ENCODE results near the gene CNOT6.
"Not testable (repeated sequence)": the region's sequence is repeated elsewhere in the genome, so short reads cannot be mapped to it uniquely, and the experiment has no call there.

The CNOT6 gene

DNA sequence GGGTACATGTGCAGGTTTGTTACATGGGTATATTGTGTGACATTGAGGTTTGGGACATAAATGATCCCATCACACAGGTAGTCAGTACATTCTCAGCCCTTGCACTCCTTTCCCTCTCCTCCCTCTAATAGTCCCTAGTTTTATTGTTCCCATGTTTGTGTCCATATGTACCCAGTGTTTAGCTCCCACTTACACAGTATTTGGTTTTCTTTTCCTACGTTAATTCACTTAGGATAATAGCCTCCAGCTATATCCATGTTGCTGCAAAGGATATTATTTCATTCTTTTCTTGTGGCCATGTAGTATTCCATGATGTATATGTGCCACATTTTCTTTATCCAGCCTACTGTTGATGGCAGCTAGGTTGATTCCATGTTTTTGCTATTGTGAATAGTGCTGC lies 27.4 kb downstream of the CNOT6 start:
- no peak for DNase-seq

DNA sequence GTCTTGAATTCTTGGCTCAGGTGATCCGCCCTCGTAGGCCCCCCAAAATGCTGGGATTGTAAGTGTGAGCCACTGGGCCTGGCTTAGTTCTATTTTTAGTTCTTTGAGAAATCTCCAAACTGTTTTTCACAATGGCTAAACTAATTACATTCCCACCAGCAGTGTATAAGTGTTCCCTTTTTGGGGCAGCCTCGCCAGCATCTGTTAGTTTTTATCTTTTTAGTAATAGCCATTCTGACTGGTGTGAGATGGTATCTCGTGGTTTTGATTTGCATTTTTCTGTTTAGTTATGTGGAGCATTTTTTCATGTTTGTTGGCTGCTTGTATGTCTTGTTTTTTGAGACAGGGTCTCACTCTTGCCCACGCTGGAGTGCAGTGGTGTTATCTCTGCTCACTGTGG lies 28.2 kb downstream of the CNOT6 start:
- no peak for DNase-seq

GRCh38 chr5:180523629-180524466 lies 29.7 kb downstream of the CNOT6 start:
- DNase-seq = no peak

- DNase-seq = no peak
Measured at GRCh38 chr5:180525399-180525798, 31.2 kb downstream of the CNOT6 start.

- DNase-seq = no peak
Measured at GRCh38 chr5:180526269-180526668, 32.1 kb downstream of the CNOT6 start.

DNA sequence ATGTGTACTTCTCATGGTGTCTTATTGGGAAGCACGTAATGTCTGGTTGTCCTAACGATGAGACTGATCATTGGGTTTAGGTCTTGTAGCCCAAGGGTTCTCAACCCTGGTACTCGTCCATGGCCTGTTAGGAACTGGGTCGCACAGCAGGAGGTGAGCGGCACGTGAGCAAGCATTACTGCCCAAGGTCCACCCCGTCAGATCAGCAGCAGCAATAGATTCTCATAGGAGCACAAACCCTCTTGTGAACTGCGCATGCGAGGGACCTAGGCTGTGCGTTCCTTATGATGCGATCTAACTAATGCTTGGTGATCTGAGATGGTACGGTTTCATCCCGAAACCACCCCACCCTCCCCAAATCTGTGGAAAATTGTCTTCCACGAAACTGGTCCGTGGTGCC lies 33.5 kb downstream of the CNOT6 start:
- no peak for DNase-seq

DNA sequence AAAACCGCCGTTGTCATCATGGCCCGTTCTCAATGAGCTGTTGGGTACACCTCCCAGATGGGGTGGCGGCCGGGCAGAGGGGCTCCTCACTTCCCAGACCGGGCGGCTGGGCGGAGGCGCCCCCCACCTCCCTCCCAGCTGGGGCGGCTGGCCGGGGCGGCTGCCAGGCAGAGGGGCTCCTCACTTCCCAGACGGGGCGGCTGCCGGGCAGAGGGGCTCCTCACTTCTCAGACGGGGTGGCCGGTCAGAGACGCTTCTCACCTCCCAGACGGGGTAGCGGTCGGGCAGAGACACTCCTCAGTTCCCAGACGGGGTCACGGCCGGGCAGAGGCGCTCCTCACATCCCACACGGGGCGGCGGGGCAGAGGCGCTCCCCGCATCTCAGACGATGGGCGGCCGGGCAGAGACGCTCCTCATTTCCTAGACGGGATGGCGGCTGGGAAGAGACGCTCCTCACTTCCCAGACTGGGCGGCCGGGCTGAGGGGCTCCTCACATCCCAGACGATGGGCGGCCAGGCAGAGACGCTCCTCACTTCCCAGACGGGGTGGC lies 36.9 kb downstream of the CNOT6 start:
- not testable (repeated sequence) for DNase-seq

DNA sequence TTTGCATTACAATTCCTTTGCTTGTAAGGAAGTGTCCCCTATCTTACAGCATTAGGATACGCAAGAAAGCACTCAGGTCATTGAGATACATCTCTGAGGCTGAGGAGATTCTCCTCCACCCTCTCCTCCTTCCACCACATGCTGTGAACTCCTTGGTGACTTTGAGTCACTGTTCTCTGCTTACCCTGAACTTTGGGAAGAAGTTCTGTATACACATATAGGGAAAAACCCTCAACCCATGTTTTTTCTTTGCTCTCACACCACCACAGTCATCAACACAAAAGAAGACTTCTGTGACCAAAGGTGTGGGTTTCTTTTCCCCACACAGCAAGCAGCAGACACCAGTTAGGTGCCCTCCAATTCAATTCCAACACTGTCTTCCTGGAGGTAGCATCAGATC lies 38.1 kb downstream of the CNOT6 start:
- no peak for DNase-seq

- DNase-seq = no peak
Measured at GRCh38 chr5:180533845-180534244, 39.7 kb downstream of the CNOT6 start.

DNA sequence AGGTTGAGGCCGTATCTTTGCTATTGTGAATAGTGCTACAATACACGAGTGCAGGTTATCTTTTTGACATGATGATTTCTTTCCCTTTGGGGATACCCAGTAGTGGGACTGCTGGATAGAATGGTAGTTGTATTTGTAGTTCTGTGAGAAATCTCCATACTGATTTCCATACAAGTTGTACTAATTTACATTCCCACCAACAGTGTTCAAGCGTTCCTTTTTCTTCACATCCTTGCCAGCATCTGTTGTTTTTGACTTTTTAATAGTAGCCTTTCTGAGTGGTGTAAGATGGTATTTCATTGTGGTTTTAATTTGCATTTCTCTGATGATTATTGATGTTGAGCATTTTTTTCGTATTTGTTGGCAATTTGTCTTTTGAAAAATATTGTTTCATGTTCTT lies 41.4 kb downstream of the CNOT6 start:
- no peak for DNase-seq

- DNase-seq = no peak
Measured at GRCh38 chr5:180540050-180540694, 46.0 kb downstream of the CNOT6 start.

GRCh38 chr5:180541710-180542109 lies 47.5 kb downstream of the CNOT6 start:
- DNase-seq = no peak

DNA sequence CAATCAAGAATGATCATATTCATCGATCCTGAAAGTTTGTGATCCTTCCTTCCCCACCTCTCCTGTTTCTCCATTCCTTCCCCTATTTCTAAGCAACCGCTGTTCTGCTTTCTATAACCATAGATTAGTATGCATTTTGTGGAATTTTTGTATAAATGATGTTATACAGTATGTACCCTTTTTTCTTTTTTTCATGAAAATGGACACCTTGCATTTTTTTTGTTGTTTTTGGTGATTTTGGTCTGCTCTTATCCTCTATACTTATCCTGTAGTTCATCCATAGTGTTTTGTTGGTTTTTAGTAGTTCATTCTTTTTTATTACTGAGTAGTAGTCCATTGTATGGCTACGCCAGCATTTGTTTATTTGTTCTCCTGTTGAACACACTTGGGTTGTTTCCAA lies 51.1 kb downstream of the CNOT6 start:
- DNase-seq = no peak

GRCh38 chr5:180548563-180548962 lies 54.4 kb downstream of the CNOT6 start:
- DNase-seq = no peak

- no peak for DNase-seq
Measured at GRCh38 chr5:180553530-180553929, 59.4 kb downstream of the CNOT6 start.

GRCh38 chr5:180555168-180555921 lies 61.2 kb downstream of the CNOT6 start:
- DNase-seq = no peak

- no peak for DNase-seq
Measured at GRCh38 chr5:180557217-180557809, 63.1 kb downstream of the CNOT6 start.

GRCh38 chr5:180558232-180558631 lies 64.1 kb downstream of the CNOT6 start:
- no peak for DNase-seq

DNA sequence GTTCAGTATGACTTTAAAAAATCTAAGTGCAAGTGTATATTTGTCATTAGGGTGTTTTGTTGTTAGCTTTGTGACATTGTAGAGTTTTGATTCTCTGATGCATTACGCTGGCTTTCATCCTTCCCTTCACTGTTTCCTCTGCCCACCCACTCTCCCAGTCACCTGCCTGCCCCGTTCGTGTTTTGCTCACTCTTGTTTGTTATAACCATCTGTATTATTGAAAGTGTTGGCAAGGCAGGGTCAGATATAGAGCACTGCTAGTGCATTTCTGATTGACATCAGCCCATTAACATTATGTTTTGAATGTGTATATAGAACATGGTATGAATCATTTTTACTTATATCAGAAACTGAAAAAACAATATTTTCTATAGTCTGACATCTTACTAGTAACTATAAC lies 69.8 kb downstream of the CNOT6 start:
- DNase-seq = no peak

DNA sequence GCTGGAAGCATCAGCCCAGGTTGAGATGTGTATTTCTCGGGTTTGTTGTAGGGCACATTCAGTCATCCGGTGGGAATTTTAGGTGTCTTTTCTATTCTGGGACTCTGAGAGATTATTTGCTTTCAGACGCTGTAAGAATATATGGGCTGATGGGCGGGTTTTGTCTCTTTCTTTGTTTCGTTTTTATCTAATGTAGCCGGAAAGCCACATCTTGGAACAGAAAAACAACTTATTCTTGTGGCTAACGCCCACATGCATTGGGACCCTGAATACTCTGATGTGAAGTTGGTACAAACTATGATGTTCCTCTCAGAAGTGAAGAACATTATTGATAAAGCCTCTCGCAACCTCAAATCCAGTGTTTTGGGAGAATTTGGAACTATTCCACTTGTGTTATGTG lies 74.7 kb downstream of the CNOT6 start:
- no peak for DNase-seq

DNA sequence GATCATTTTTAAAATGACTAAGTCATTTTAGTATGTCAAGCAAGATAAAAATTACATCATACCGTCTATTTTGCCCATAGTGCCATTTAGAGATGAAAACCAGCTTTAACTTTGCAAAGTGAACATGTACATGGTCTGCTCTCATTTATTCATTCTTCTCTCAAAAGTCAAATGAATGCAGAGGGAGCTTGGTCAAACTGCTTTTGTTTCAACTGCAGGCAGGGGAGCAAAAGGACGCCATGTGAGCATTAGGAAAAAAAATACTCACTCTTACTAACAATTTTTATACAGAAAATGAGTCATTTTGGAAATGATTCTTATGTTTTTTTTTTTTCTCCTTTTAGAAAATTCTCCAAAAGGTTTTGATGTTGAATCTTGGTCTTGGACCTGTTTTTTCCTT lies 81.4 kb downstream of the CNOT6 start:
- DNase-seq = no peak

- no peak for DNase-seq
Measured at GRCh38 chr5:180580681-180581080, 86.5 kb downstream of the CNOT6 start.

GRCh38 chr5:180583738-180584137 lies 89.6 kb downstream of the CNOT6 start:
- no peak for DNase-seq
